IPS-18c (cell line): ENCODE results near the gene SKP2.
"Not testable (repeated sequence)": the region's sequence is repeated elsewhere in the genome, so short reads cannot be mapped to it uniquely, and the experiment has no call there.

Experiments used
- H3K4me3 ChIP-seq: 2 replicates; pipeline ENCODE4 v1.7.0; 2013; ENCODE audit warnings: low read depth, mild to moderate bottlenecking, low read length, moderate library complexity; ENCODE audit not compliant: insufficient read depth
- H3K9me3 ChIP-seq: one replicate; pipeline ENCODE4 v1.6.1; 2013; ENCODE audit warnings: mild to moderate bottlenecking, low read length, moderate library complexity; ENCODE audit not compliant: control insufficient read depth, insufficient read depth

The SKP2 gene

GRCh38 chr5:36151434-36152323 is at the start of gene SKP2, which contains the start of gene LMBRD2:
Gene SKP2 (plus strand): TSS chr5:36152111. CDS start chr5:36152263, 152 bp downstream.
Gene LMBRD2 (minus strand): TSS chr5:36151887. CDS start chr5:36143349, 8,538 bp downstream.
- peak within 1 kb of the TSS; percentile 84 for H3K4me3 ChIP-seq
- H3K9me3 ChIP-seq = no peaks in the 10 kb centered on the region

- no peak overlapping the region for H3K4me3 ChIP-seq
- H3K9me3 ChIP-seq = no peaks in the 10 kb centered on the region
These were observed 46.1 kb upstream of the SKP2 start for GRCh38 chr5:36105819-36106218.

GRCh38 chr5:36108758-36109460 is 43.0 kb upstream of the SKP2 start:
- Histone ChIP-seq H3K4me3 (no peak overlapping the region), H3K9me3 (no peaks in the 10 kb centered on the region)

- Histone ChIP-seq H3K4me3 (no peak overlapping the region), H3K9me3 (no peaks in the 10 kb centered on the region)
These were observed 40.7 kb upstream of the SKP2 start for GRCh38 chr5:36111238-36111637.

- Histone ChIP-seq H3K4me3 (no peak overlapping the region), H3K9me3 (no peaks in the 10 kb centered on the region)
These were observed 26.0 kb upstream of the SKP2 start for GRCh38 chr5:36125868-36126267.

GRCh38 chr5:36128795-36129194 is 23.1 kb upstream of the SKP2 start:
- Histone ChIP-seq H3K4me3 (no peak overlapping the region), H3K9me3 (no peaks in the 10 kb centered on the region)

GRCh38 chr5:36129666-36130065 is 22.2 kb upstream of the SKP2 start:
- H3K9me3 ChIP-seq, H3K4me3 ChIP-seq: not testable (repeated sequence)

- H3K9me3 ChIP-seq, H3K4me3 ChIP-seq: not testable (repeated sequence)
These were observed 18.9 kb upstream of the SKP2 start for GRCh38 chr5:36133009-36133408.

GRCh38 chr5:36135988-36136387 is 15.9 kb upstream of the SKP2 start:
- H3K9me3 ChIP-seq = no peaks in the 10 kb centered on the region
- no peak overlapping the region for H3K4me3 ChIP-seq

GRCh38 chr5:36136581-36136980 is 15.3 kb upstream of the SKP2 start:
- Histone ChIP-seq H3K9me3 (no peaks in the 10 kb centered on the region), H3K4me3 (no peak overlapping the region)

- Histone ChIP-seq H3K4me3 (no peak overlapping the region), H3K9me3 (no peaks in the 10 kb centered on the region)
These were observed 12.8 kb upstream of the SKP2 start for GRCh38 chr5:36138900-36139683.

- no peaks in the 10 kb centered on the region for H3K9me3 ChIP-seq
- no peak overlapping the region for H3K4me3 ChIP-seq
These were observed 6.6 kb upstream of the SKP2 start for GRCh38 chr5:36145311-36145710.

- no peak overlapping the region for H3K4me3 ChIP-seq
- H3K9me3 ChIP-seq = no peaks in the 10 kb centered on the region
These were observed 5.5 kb upstream of the SKP2 start for GRCh38 chr5:36146390-36146789.

GRCh38 chr5:36147681-36148080 is 4.2 kb upstream of the SKP2 start:
- Histone ChIP-seq H3K9me3 (no peaks in the 10 kb centered on the region), H3K4me3 (no peak overlapping the region)

- no peaks in the 10 kb centered on the region for H3K9me3 ChIP-seq
These were observed 1.1 kb upstream of the SKP2 start for GRCh38 chr5:36150676-36151433.

GRCh38 chr5:36152324-36153297 is 700 bp downstream of the SKP2 start:
- Histone ChIP-seq H3K9me3 (no peaks in the 10 kb centered on the region), H3K4me3 (peak overlapping the region; percentile 73)

More at GRCh38 chr5:36150676-36151433, 1.1 kb upstream of the SKP2 start:
- peak overlapping the region; percentile 84 for H3K4me3 ChIP-seq
